Endothelial cell (in vitro differentiated cells): ENCODE data around the gene LPP. TPM values are rescaled to one million over a fixed set of nuclear protein-coding genes. Genes with fewer than 3 reads are reported as not detected.

Source experiments
- DNase-seq: peaks from one replicate; pipeline ENCODE4 v3.0.0; 2021; ENCODE audit warnings: low spot score
- H3K27ac Mint-ChIP-seq: one replicate; pipeline ENCODE4 v1.8.0; 2021; ENCODE audit warnings: mixed read lengths, inconsistent platforms; ENCODE audit not compliant: unreplicated experiment
- H3K27me3 Mint-ChIP-seq: one replicate; pipeline ENCODE4 v1.8.0; 2021; ENCODE audit warnings: mild to moderate bottlenecking, moderate library complexity, mixed read lengths, inconsistent platforms; ENCODE audit not compliant: unreplicated experiment
- H3K36me3 Mint-ChIP-seq: one replicate; pipeline ENCODE4 v1.8.0; 2021; ENCODE audit warnings: mild to moderate bottlenecking, low read depth, mixed read lengths, inconsistent platforms; ENCODE audit not compliant: unreplicated experiment
- H3K4me1 Mint-ChIP-seq: one replicate; pipeline ENCODE4 v1.8.0; 2021; ENCODE audit warnings: mild to moderate bottlenecking, mixed read lengths, inconsistent platforms; ENCODE audit not compliant: unreplicated experiment
- H3K4me3 Mint-ChIP-seq: one replicate; pipeline ENCODE4 v1.8.0; 2021; ENCODE audit warnings: mild to moderate bottlenecking, mixed read lengths, inconsistent platforms; ENCODE audit not compliant: unreplicated experiment
- H3K9me3 Mint-ChIP-seq: one replicate; pipeline ENCODE4 v1.8.0; 2021; ENCODE audit warnings: mixed read lengths, inconsistent platforms; ENCODE audit not compliant: unreplicated experiment
- total RNA-seq: library from RNA; stranded (reverse); fragmentation: NEBNext Ultra II Directional; extraction: Animal tissue kit (Norgen Biotek cat#: 25700); gene quantifications from one replicate; pipeline ENCODE4 v1.2.1, GENCODE V29; 2021; ENCODE audit not compliant: unreplicated experiment
- TF ChIP-seq, protein P1 (sequence below): fragments of 200-600 bp; sonication (generic); IDR thresholded peaks from one replicate; pipeline ENCODE4 v1.5.0; 2021; ENCODE audit warnings: antibody characterized with exemption; ENCODE audit not compliant: unreplicated experiment

LPP gene
- total RNA-seq, 1 donor from 2014 or later = 181 TPM

DNA sequence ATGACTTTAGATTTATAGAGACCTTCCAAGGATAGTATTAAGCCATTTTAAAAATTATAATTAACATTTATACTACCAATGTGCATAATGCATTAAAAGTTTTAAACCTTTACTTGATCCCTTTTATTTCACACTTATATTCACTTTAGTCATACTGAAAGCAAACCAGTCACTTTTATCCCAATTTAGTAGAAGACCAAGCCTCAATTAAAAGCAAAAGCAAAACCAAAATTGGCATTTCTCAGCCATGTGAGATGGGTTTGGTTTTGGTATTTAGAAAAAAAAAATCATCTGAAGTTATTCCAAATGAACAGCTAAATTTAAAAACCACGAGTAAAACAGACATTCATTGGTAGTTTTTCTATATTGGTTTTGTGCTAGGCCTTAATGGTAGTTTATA lies 249.4 kb downstream of the LPP start:
- peaks cover 10% of the 10 kb centered on the region for H3K36me3 Mint-ChIP-seq
- H3K27me3 Mint-ChIP-seq = peaks cover 4% of the 10 kb centered on the region
- H3K9me3 Mint-ChIP-seq = no peaks in the 10 kb centered on the region
- H3K4me3 Mint-ChIP-seq = no peak overlapping the region
- no peak for DNase-seq
- TF ChIP-seq, protein P1, sequence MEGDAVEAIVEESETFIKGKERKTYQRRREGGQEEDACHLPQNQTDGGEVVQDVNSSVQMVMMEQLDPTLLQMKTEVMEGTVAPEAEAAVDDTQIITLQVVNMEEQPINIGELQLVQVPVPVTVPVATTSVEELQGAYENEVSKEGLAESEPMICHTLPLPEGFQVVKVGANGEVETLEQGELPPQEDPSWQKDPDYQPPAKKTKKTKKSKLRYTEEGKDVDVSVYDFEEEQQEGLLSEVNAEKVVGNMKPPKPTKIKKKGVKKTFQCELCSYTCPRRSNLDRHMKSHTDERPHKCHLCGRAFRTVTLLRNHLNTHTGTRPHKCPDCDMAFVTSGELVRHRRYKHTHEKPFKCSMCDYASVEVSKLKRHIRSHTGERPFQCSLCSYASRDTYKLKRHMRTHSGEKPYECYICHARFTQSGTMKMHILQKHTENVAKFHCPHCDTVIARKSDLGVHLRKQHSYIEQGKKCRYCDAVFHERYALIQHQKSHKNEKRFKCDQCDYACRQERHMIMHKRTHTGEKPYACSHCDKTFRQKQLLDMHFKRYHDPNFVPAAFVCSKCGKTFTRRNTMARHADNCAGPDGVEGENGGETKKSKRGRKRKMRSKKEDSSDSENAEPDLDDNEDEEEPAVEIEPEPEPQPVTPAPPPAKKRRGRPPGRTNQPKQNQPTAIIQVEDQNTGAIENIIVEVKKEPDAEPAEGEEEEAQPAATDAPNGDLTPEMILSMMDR = no peak
- H3K27ac Mint-ChIP-seq = no peak overlapping the region
- H3K4me1 Mint-ChIP-seq = peaks cover 8% of the 10 kb centered on the region

DNA sequence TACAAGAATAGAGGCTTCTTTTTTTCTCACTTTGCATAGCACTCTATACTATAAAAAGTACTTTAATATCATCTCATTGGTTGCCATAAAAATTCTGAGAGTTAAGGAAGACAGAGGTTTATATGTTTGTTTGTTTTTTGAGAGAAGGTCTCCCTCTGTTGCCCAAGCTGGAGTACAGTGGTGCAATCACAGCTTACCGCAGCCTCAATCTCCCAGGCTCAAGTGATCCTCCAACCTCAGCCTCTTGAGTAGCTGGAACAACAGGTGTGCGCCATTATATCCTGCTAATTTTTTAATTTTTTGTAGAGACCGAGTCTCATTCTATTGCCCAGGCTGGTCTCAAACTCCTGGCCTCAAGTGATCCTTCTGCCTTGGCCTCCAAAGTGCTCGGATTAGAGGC lies 250.2 kb downstream of the LPP start:
- Mint-ChIP-seq H3K36me3 (peaks cover 11% of the 10 kb centered on the region), H3K4me1 (peaks cover 8% of the 10 kb centered on the region), H3K4me3 (no peak overlapping the region), H3K27me3 (peaks cover 4% of the 10 kb centered on the region), H3K9me3 (no peaks in the 10 kb centered on the region), H3K27ac (no peak overlapping the region)
- no peak for DNase-seq
- TF ChIP-seq, protein P1 = no peak

DNA sequence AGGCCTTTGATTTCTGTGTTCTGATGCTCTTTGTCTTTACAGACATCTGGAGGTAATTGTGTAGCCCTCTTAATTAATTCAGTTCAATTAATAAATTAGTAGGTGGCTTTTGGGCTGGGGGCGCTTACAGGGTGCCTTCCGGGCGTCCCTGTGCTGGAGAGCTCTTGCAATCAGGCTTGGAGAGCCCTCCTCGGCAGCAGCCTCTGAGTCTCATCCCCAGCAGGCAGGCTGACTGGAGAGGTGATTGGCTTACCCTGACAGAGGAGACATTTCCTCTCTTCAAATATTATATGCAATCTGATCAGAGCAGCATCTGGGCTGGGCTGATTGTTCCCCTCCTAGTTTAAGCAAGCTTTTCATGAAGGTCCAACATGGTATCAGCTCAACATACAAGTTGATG lies 250.7 kb downstream of the LPP start:
- peaks cover 11% of the 10 kb centered on the region for H3K36me3 Mint-ChIP-seq
- TF ChIP-seq, protein P1 = no peak
- H3K27me3 Mint-ChIP-seq = peaks cover 4% of the 10 kb centered on the region
- H3K9me3 Mint-ChIP-seq = no peaks in the 10 kb centered on the region
- no peak overlapping the region for H3K4me3 Mint-ChIP-seq
- H3K4me1 Mint-ChIP-seq = peaks cover 7% of the 10 kb centered on the region
- DNase-seq = no peak
- H3K27ac Mint-ChIP-seq = no peak overlapping the region

DNA sequence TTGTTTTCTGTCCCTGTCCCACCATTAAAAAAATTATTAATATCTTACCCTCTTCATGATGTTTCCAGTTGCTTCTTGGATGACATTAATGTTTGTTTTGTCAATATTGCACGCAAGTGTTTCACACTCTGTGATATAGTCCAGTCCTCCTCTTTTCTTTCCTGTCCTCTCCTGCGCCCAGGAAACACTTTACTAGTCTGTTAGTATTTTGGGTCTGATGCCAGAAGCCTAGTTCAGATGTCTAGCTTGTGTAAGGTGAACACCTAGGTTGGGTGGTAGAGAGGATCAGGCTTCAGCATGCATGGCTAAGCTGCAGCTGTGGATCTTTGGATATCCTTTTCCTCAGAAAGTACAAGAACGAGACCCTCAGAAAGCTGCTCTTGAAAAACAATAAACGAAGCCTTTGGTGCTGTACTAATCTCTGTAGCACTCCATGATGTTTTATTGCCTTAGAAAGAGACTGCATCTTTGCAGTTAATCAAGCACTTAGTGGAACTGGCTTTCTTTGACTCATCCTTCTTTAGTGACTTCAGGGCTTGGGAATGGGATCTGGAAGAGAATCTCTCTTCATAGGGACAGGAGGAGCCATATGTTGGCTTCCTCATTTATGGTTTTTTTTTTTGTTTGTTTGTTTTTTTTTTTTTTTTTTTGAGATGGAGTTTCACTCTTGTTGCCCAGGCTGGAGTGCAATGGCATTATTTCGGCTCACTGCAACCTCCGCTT lies 253.4 kb downstream of the LPP start:
- Mint-ChIP-seq H3K36me3 (peaks cover 11% of the 10 kb centered on the region), H3K9me3 (no peaks in the 10 kb centered on the region), H3K4me1 (no peaks in the 10 kb centered on the region), H3K4me3 (no peak overlapping the region), H3K27me3 (peaks cover 1% of the 10 kb centered on the region), H3K27ac (no peak overlapping the region)
- TF ChIP-seq, protein P1 = no peak
- no peak for DNase-seq

DNA sequence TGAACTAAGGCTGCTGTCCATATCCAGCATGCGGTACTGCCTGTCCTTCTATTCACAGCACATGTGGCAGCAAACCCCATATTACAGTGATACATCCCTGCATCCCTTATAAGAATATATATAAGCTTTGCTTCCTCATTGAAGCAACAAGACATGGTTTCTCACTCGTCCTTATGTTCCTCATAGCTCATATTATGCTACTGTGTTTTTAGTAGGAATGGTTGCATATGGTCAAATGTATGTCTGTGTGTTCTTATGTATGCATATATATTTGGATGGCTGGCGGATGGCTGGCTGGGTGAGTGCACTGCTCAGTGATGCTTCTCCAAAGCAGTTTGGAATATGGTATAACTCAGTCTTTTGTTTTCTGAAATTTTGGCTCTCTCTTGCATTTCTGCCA lies 254.9 kb downstream of the LPP start:
- Mint-ChIP-seq H3K36me3 (peaks cover 11% of the 10 kb centered on the region), H3K9me3 (no peaks in the 10 kb centered on the region), H3K27ac (no peak overlapping the region), H3K27me3 (peaks cover 1% of the 10 kb centered on the region), H3K4me1 (no peaks in the 10 kb centered on the region), H3K4me3 (no peak overlapping the region)
- TF ChIP-seq, protein P1 = no peak
- no peak for DNase-seq
